GM19328 (cell line): ENCODE measurements around the gene PCSK5.

Source experiments
- ATAC-seq: cut with Tn5 transposase; IDR thresholded peaks from one replicate; pipeline ENCODE4 v1.9.1; 2021; ENCODE audit warnings: mild to moderate bottlenecking, moderate library complexity; ENCODE audit not compliant: unreplicated experiment

PCSK5 gene

DNA sequence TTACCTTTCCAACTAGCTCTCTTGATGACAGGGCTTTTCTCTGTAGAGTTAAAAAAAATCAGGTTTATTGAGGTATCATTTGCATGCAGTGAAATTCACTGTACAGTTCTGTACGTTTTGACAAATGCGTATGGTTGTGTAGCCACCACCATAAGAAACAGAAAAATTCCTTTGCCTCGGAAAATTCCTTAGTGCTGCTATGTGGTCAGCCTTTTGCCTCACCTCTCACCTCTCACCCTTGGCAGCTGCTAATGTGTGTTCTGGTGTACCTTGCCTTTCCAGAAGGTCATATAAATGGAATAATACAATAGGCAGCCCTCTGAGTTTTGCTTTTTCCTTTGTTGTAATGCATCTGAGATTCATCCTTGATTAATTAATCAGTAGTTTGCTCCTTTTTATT lies 28.4 kb downstream of the PCSK5 start:
- no peak for ATAC-seq

DNA sequence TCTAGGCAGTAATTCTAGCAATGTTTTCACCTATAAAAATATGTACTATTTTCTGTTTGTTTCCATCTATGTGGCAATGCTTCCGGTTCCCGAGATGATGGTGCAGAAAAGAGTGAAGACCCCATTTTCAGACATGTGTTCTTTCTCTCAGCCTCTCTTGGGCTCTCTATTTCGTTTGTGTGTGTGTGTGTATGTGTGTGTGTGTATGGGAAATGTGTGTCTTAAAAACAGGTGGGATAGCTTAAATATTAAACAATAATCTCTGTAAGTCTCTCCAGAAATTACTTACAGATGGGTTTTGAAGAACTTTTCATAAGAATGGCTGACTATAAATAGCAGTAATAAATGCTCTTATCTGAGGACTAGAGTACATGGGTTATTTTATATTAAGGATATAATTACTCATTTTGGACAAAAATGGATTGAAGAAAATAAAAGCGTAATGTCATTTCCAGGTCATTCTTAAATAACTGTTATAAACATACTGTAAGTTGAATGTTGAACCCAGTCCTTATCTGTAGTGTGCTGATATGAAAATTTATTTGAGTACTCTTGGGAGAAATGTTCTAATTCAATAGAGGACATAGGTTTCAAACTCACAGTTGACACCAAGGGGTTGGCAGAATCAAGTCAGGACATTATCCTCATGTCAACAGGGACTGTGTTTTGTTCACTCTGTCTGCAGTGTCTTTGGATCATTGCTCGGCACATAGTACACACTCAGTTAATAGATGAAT lies 31.1 kb downstream of the PCSK5 start:
- no peak for ATAC-seq

DNA sequence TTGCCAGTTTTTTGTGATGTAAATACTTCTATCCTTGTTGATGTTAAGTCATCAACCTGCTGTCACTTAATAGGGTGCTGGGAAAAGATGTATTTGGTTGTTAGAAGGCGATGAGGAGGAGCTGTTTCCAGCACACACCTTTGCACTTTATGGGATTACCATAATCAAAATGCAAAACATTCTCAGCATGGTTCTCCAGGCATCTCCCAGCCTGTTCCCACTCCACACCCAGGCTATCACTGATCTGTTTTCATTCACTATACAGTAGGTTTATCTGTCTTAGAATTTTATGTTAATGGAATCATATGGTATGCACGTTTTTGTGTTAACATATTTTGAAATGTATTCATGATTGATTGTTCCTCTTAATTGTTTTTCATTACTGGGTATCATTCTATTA lies 35.9 kb downstream of the PCSK5 start:
- no peak for ATAC-seq

DNA sequence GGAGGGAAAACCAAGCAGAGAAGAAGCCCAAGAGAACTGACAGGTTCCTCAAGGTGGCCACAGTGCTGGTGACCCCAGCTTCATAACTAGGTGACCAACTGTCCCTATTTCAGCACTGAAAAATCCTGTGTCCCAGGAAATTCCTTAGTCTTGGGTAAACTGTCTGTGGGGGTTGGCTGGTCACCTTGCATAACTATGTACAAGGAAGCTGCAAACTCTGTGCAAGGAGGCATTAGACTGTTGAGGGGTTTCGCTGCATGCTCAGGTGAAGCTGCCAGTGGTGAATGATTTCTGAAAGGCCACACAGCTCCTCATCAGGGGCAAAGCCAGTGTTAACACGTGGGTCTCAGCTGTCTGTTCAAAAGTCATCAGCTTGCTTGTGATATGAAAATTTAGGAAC lies 36.9 kb downstream of the PCSK5 start:
- ATAC-seq: no peak

DNA sequence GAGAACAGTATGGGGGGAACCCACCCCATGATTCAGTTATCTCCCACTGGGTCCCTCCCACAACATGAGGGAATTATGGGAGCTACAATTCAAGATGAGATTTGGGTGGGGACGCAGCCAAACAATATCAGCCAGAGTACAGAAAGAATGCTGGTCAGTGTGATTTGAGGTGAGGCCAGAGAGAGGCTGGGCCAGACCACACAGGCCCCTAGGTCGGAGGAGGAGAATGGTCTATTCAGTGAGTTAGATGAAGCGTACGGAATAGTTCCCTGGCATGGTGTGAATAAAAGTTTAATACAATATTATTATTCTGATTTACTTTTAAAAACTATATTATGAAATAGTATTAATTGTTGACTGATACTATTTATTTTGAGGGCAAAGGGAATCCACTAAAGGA lies 39.7 kb downstream of the PCSK5 start:
- no peak for ATAC-seq

DNA sequence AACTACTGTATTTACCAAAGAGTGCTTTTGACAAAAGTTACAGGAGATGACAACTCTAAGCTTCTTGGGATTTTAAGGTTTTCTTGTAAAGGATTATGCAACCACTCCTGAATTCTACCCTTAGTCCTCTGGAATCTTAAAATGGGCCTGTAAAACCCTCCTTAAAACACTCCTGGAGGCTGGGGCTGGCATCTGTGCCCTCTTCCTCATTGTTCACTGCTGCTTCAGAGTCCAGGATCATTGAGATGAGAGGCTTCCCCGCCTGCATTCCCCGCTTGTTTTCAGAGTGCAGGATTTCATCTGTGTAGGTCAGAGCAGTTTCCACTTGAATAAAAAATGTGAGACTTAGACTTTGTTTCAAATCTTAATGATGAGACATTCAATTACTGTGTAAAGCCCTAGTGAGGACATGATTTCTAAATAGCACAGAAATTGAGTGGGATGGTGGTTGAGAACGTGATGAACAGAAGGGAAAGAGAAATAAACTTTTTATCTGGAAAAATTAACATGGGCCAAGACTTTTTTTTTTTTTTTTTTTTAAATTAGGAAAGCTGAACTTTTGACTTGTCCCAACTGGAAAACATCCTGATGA lies 40.4 kb downstream of the PCSK5 start:
- ATAC-seq: no peak

DNA sequence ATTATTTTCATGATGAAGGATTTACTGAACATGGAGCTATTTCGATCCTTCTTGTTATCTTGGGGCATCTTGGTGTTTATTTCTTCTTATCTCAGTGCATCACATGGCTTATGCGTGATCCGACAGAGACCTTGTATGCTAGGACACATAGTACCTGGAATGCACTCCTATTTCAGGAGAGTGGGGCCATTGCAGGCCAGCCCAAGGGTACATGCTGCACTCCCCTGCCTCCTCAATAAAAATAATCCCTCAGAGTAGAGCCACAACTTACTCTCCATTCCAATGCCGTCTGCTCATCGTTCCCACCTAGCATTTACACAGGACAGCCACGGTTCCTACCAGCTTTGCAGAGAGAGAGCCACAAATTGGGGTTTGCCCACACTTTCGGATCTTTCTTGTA lies 43.5 kb downstream of the PCSK5 start:
- ATAC-seq: no peak

DNA sequence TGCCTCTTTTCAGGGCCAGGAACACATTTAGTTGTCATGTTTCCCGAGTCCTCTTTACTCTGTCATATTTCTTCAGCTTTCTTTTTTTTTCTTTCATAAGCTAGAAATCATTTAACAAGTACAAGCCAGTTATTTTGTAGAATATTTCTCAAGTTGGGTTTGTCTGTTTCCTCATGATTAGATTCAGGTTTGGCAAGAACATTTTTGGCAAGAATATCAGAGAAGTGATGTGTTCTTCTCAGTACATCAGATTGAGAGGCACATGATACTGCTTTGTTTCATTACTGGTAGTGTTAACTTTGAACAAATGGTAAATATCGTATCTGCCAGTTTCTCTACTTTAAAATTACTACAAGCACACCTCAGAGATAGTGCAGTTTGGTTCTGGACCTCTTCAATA lies 45.1 kb downstream of the PCSK5 start:
- ATAC-seq: no peak

DNA sequence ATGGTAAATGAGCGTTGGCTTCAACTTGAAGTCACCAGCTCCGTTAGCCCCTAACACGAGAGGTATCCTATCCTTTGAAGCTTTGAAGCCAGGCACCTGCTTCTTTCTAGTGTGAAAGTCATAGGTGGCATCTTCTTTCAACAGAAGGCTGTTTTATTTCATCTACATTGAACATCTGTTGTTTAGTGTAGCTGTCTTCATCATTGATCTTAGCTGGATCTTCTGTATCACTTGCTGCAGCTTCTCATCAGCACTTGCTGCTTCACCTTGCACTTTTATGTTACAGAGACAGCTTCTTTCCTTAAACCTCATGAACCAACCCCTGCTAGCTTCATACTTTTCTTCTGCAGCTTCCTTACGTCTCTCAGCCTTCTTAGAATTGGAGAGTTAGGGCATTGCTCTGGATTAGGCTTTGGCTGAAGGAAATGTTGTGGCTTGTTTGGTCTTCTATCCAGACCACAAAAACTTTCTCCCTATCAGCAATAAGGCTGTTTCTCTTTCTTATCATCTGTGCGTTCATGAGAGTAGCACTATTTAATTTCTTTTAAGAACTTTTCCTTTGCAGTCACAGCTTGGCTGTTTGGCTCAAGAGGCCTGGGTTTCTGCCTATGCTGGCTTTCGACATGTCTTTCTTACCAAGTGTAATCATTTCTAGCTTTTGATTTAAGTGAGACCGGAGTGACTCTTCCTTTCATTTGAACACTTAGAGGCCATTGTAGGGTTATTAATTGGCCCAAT lies 47.2 kb downstream of the PCSK5 start:
- ATAC-seq: no peak

DNA sequence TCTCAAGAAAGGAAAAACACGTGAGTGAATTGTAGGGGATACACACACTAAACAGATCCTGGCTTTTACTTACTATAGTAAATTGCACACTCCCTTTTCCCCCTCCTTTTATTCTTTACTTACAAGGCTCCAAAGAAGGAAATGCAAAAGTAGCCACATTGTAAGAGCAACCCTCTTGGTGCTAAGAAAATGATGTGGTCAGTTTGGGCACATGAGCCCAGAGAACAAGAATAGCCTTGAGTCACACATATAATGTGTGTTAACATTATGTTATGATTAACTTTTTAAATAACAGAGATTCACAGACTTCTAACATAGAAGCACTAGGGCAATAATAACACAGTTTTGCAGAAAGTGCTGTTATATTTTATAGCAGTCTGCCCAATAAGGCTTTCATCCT lies 48.5 kb downstream of the PCSK5 start:
- ATAC-seq: no peak

DNA sequence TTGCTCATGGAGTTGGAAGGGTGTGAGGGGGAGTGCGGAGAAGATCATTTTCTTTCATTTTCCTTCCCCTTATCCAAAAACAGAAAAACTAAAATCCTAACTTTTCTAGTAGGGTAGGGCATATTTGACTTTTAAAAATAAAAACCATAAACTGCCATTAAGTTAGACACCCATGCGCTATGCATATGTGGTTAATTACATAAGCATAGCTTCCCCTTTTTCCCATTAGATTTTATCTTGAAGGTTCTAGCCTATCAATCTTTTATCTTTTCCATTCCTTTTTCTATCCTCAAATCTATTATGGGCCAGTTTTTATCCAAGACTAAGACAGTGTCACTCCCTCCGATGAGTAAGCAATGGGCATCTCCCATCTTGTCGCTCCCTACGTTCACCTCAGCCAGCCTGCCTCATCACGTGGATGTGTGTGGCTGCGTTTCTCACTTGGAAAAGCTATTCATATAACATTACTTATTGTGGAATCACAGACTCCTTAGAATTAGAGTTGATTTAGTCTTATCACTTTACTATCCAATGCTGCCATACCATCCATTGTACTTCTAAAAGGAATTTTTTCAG lies 49.2 kb downstream of the PCSK5 start:
- ATAC-seq: no peak

DNA sequence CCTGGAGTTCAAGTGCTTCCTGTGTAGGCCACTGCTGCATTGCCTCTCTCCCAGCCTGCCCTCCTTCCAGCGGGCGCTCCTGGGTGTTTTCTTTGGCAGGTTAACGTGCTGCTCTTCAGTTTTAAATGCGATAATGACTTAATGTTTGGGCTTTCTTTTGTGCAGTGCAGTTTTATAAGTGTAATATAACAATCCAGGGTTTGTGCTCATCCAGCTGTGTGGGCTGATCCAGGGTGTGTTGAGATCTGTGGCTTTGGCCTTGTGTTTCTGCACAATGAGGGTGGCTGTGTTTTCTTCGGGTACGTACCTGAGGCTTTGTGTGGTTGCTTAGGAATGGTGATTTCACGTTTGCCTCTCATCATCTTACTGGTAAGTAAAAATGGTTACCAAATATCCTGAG lies 50.6 kb downstream of the PCSK5 start:
- no peak for ATAC-seq

DNA sequence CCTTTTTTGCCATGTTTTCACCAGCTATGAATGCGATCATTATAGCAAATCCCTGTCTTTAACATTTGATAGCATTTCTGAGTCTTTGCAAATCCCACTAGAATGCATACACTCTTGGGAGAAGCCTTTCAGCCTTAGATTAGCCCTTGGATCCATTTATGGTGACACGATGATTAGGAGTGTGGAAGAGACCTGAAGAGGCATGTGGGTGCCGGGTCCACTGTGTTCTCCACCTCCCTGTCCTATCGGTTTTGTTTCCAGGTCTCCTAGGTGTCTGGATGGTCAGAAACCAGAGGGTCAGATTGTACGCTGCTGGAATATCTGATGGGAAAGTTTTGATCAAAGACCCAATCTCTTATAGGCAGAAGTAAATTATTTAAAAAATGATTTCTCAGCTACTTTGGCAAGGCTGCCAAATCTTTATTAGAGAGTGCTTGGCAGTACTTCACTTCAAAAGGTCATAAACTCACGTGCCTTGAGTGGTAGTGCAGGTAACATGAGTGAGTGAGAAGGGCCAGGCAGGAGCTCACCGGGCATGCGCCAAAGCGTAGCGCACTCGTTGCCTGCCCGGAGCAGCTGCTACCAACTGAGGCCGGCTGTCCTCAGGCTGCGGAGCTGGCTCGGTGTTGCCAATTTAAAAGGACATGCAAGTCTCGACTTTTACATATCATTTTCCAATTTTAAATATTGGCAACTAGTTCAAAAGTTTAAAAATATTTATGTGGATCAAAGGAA lies 51.3 kb downstream of the PCSK5 start:
- ATAC-seq: no peak

DNA sequence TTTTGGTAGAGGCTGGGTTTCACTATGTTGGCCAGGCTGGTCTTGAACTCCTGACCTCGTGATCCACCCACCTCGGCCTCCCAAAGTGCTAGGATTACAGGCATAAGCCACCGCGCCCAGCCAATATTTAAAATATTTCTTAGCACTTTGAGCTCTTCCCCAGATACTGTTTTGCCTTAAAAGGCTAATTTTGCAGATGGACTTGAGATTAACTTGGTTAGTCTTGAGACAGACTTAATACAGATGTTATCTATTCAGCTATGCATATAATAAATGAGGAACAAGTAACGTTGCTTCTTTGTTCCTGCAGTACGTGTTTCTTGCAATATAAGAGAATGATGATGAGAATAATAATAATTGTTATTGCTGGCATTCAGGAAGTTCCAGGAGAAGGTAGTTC lies 56.3 kb downstream of the PCSK5 start:
- ATAC-seq: no peak

DNA sequence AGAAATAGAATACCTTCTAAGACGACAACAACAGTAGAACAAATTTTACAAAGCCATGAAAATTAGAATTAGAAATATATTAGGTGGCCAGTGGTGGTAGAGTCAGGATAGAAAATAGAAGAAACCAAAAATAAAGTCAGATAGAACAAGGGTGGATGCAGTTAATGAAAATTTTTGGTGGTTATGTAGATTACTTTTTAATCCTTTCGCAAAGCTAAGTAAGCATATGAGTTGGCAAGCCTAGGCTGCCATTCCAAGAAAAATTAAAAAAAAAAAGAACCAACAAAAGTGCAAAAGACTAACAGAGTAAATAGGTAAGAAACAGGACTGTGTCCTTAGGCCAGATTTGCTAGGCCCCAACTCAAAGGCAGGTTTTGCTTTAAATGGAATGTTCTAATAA lies 56.8 kb downstream of the PCSK5 start:
- no peak for ATAC-seq

DNA sequence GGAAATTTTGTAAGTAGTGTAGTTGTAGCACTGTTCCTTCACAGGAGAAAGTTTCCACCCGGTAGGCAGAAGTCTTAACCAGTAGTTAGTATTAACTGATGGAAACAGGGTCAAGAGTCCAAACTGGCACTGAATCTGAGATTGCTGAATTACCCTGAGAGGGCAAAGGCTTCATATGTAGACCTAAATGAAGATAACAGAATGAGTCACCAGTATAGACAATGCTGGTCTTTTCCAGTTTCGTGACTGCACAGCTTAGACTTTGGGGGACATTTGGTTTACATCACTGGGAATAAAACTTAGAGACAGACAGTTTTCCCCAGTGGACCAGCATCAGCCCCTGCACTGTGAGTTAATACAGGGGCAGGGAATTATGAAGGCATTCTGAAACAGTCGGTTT lies 60.5 kb downstream of the PCSK5 start:
- no peak for ATAC-seq

DNA sequence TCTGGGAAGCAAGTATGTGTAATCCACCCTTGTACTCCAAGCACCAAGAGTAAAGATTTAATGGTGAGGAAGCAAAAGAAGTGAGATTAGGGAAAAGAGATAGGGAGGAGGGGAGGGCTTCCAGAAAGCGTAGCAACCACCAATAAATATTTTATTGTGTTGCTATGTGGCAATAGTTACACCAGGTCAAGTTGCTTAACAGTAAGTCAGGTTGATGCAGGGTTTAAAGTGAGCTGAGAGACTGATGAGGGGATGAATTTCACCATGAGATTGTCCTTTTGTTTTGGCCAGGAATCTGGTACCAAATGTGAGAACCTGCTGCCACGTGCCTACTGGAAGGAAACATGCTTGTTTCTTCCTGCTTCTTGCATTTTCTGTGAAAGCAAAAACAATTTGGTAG lies 62.7 kb downstream of the PCSK5 start:
- ATAC-seq: no peak

DNA sequence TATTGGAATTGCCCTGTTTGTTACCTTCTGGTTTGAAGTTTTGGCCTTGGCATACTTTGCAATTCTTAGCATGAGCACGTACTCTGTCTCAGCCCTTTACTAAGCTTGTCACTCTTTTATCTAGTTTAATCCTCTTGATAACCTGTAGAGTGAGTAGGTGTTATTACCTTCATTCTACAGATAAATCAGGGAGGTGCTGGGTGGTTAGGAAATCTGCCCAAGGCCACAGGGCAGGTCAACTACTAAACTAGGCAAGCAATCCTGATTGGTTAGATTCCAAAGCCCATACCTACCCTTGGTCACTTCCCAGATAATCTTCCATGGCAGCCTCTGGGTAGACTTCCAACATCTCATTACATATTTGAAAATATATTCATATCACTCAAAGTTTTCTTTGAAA lies 65.7 kb downstream of the PCSK5 start:
- ATAC-seq: no peak

DNA sequence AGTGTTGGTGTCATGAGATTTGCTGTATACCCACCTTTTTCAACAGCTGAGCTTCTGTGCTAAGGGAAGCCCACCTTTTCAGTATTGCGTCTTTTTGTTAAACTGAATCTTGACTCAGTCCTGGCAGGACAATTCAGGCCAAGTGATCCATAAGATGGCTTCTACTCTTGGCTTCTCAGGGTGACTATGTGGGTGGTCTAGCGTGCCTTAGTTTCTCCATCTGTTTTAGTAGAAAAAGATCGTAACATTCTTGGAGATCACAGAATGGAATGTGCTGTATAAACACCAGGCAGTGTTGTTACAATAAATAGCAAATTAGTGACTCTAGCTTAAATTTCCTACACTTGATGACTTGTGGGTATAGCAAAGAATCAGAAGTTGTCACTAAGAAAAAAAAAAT lies 66.6 kb downstream of the PCSK5 start:
- ATAC-seq: no peak

DNA sequence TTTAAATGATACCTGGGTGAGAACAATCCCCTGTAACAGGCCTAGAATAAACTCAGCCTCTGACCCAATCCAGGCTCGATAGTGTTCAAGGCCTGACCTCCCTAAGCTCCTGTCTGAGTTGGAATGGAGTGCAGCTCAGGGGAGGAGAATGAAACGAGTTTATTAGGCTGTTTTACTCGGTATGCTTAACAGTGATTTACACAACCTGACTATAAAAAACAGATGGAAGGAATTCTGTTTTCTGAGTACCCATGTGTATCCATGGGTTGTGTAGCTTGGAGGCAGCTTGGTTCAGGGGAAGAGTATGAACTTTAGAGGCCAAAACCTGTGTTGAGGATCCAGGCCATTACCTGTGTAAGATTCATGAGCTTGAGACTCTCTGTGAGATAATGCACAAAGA lies 67.8 kb downstream of the PCSK5 start:
- no peak for ATAC-seq

DNA sequence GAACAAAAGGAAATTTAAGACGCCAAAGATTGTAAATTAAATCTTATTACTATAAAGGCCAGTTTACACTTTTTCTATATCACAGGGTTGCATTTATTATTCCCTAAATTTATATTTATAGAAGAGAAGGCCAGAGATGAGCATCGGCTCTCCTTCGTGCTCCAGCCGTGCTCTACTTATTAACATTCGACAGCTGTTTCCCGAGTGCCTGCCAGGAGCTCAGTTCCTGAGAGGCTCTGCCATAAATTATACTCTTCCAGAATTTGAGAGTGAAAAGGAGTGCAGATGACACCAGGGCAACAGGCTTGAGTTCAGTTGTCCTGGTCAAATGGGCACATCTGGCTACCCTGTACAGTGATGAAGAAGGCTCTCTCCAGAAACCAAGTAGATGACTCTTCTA lies 70.1 kb downstream of the PCSK5 start:
- no peak for ATAC-seq
